ENCODE data around the gene RANBP1. TPM values are rescaled to one million over a fixed set of nuclear protein-coding genes. Genes with fewer than 3 reads are reported as not detected.
"Not testable (repeated sequence)": the region's sequence is repeated elsewhere in the genome, so short reads cannot be mapped to it uniquely, and the experiment has no call there.

RANBP1 gene
- total RNA-seq, 2 experiments from 2014 or later: 359 to 372 TPM

DNA sequence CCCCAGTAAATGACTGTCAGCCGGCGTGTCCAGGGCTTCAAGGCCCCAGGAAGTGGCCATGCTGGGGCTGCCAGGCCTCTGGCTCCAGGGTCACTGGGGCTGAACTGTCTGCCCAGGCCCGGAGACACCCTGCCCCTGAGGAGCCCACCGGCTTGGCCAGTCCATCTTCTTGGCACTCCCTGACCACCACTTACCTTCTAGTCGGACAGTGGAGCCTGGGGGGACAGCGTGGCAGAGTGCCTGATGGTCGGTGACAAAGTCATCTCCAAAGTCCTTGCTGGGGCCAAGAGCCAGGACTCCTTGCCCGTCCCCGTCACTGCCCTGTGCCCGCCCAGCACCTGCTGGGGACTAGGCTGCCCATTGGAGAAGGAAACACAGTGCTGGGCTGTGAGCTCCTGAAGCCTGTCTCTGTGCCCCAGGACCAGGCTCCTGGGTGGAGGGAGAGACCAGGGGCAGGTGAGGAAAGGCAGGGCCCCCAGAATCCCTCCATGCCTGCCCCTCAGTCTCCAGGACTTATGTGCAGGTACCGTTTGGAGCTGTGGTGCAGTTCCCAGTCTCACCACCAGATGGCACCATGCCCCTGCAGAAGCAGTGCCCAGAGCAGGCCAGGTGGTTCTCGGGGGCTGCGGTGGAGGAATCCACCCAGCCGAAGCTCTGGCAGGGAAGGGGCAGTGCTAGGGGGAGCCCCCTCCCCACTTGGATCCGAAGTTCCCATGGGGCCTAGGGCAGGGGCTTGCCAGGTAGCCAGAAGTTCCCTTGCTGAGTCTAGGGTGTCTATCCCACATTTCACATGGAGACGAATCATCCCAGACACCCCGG lies 40.9 kb downstream of the RANBP1 start:
- H3K36me3 Mint-ChIP-seq: no peaks in the 10 kb centered on the region
- intact Hi-C loops (cut with micrococcal nuclease): loop anchor here (1.0 kb wide), 1 partner anchor 128 kb away; no protein-coding TSS in a partner anchor
- DNase-seq: peak; percentile 90
- CTCF ChIA-PET: interaction anchor here (0.7 to 3.0 kb wide), 19 partner anchors 10 to 306 kb away, joined by 3 to 48 read pairs (median 4); partner anchors contain the start of gene DGCR6L
- no peak overlapping the region for H3K4me3 Mint-ChIP-seq
- H3K9me3 Mint-ChIP-seq: no peaks in the 10 kb centered on the region
- no peaks in the 10 kb centered on the region for H3K4me1 Mint-ChIP-seq (ENCODE audit: low read depth)
- peaks cover 3% of the 10 kb centered on the region for H3K27me3 Mint-ChIP-seq
- no peak overlapping the region for H3K27ac Mint-ChIP-seq
- POLR2A ChIA-PET: no interaction called here

DNA sequence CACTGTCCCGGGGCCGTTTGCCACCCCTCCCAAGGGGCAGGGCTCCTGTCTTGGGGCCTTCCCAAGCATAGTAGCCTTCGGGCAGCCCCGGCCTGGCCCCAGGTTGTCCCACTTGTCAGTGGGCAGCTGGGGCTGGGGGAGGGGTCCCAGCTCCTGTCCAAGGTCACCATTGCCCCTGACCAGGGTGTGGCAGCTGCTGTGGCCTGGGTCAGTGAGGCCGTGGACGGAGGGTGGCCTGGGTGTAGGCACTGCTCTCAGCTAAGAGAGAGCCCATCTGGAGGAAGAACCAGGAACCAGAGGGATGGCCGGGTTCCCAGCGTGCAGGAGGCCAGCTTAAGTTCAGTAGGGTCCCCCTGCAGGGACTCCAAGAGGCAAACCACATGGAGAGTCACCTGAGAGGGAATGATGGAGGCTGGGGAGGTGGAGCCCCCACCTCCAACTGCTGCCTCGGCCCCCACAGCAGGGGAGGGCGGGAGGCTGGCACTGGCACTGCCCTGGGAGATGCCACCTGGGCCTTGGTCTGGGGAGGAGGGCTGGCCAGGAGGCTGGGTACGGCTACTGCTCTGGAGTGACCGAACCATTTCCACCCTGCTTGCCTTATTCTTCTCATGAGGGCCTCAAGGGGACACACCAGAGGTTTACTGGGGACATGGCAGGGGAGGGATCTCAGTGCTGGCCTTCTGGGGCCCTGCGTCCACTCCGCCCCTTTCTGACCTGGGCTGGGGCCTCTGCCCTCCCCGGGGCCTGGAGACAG lies 41.7 kb downstream of the RANBP1 start:
- no peaks in the 10 kb centered on the region for H3K4me1 Mint-ChIP-seq (ENCODE audit: low read depth)
- CTCF ChIA-PET: interaction anchor here (0.8 to 3.0 kb wide), 18 partner anchors 9 to 305 kb away, joined by 3 to 48 read pairs (median 4); partner anchors contain the start of gene DGCR6L

DNA sequence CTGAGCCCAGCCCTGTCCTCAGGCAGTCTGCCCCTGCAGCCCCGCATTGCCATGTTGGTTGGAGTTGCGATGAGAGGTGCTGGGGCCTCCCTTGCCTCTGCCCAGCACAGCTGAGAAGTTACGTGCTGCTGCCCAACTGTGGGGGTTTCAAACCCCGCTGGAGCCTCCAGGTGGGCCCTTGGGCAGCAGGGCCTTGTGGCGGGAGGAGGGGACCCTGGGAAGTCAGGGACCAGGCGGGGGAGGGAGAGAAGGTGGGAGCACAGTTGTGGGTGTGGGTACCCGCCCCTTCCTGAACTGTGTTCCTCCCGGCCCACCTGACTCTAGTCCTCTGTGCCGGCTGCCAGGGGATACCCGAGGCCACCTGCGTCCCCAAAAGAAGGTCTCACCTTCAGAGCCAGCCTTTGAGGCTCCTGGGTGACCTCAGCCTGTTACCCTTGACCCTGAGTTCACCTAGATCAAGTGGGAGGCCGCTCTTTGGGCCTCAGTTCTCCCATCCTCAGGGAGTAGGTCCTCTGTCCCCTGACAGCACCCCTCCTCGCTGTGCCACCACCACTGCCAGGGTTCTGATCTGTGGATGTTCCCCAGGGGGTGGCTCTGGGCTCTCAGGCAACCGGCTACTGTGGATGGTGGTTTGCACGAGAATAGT lies 42.6 kb downstream of the RANBP1 start:
- H3K4me3 Mint-ChIP-seq: no peak overlapping the region
- ChIA-PET CTCF (interaction anchor here (2.4 kb wide), 1 partner anchor 126 kb away, joined by 8 read pairs; no protein-coding TSS in a partner anchor), POLR2A (no interaction called here)
- peaks cover 3% of the 10 kb centered on the region for H3K27me3 Mint-ChIP-seq
- intact Hi-C loops (cut with micrococcal nuclease): no loop called here
- H3K4me1 Mint-ChIP-seq (ENCODE audit: low read depth): no peaks in the 10 kb centered on the region
- no peak overlapping the region for H3K27ac Mint-ChIP-seq
- no peak for DNase-seq
- no peaks in the 10 kb centered on the region for H3K9me3 Mint-ChIP-seq
- H3K36me3 Mint-ChIP-seq: no peaks in the 10 kb centered on the region

More for the DNA sequence above, 41.7 kb downstream of the RANBP1 start:
- intact Hi-C loops (cut with micrococcal nuclease): loop anchor here (1.0 kb wide), 1 partner anchor 128 kb away; no protein-coding TSS in a partner anchor
- no peaks in the 10 kb centered on the region for H3K36me3 Mint-ChIP-seq
- no peak for DNase-seq
- POLR2A ChIA-PET: no interaction called here
- peaks cover 3% of the 10 kb centered on the region for H3K27me3 Mint-ChIP-seq
- H3K4me3 Mint-ChIP-seq: no peak overlapping the region
- no peaks in the 10 kb centered on the region for H3K9me3 Mint-ChIP-seq
- no peak overlapping the region for H3K27ac Mint-ChIP-seq

DNA sequence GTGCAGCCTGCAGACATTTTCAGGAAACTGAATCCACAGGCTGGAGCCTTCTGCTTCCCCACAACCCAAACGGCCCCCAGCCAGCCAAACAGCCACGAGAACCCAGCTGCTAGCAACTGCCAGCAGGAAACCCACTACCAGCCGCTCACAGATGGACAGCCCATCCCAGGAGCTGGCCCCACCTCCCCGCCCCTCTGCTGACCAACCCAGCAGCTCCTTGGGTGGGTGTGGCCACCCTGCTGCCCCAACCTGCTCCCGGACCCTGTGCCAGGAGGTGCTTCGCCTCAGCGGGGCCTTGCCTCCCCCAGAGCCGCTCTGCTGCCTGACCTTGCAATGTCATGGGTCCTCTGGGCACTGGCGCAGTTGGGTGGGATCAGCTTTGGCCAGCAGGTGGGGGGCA lies 43.2 kb downstream of the RANBP1 start:
- no peak for DNase-seq
- CTCF ChIA-PET: interaction anchor here (0.9 to 2.4 kb wide), 2 partner anchors 95 to 125 kb away, joined by 3 to 8 read pairs; no protein-coding TSS in a partner anchor
- intact Hi-C loops (cut with micrococcal nuclease): no loop called here
- H3K4me1 Mint-ChIP-seq (ENCODE audit: low read depth): no peaks in the 10 kb centered on the region
- no peaks in the 10 kb centered on the region for H3K36me3 Mint-ChIP-seq
- H3K9me3 Mint-ChIP-seq: no peaks in the 10 kb centered on the region
- peaks cover 3% of the 10 kb centered on the region for H3K27me3 Mint-ChIP-seq
- POLR2A ChIA-PET: no interaction called here
- H3K4me3 Mint-ChIP-seq: no peak overlapping the region
- H3K27ac Mint-ChIP-seq: no peak overlapping the region

DNA sequence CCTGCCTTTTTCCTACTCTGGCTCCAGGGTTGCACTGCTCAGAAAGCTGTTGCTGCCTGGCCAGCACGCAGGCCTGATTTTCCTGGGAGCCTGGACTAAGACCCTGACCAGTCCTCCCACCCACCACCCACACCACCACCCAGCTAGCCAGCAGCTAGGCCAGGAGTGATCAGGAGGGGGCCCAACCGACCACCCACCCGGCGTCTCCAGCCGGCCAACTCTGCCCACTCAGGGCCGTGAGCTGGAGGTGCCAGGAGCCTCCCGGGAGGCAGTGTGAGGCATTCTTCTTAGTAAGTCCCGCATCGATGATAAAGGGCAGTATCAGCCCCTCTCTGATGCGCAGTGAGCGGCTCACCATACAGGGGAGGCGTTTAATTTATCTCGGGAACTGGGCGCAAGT lies 43.6 kb downstream of the RANBP1 start:
- intact Hi-C loops (cut with micrococcal nuclease); H3K9me3 Mint-ChIP-seq; H3K4me1 Mint-ChIP-seq (ENCODE audit: low read depth); H3K27ac Mint-ChIP-seq; H3K36me3 Mint-ChIP-seq; H3K4me3 Mint-ChIP-seq; DNase-seq; H3K27me3 Mint-ChIP-seq; POLR2A ChIA-PET: not testable (repeated sequence)
- CTCF ChIA-PET: interaction anchor here (0.9 to 2.4 kb wide), 2 partner anchors 95 to 125 kb away, joined by 3 to 8 read pairs; no protein-coding TSS in a partner anchor

DNA sequence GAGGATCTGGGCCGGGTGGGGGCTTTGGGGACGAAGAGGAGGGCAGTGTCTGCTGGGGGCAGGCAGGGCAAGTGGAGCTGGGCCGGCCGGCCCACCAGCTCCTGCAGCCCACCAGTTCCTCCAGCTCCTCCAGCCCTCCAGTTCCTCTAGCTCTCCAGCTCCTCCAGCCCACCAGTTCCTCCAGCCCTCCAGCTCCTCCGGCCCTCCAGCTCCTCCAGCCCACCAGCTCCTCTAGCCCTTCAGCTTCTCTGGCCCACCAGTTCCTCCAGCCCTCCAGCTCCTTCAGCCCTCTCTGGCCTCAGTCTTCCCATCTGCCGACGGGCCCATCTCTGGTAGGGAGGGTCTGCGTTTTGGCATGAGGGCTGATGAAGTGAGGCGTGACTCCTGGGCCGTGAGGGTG lies 44.1 kb downstream of the RANBP1 start:
- no peak overlapping the region for H3K27ac Mint-ChIP-seq
- H3K36me3 Mint-ChIP-seq: no peaks in the 10 kb centered on the region
- DNase-seq: no peak
- ChIA-PET CTCF (interaction anchor here (0.9 to 2.4 kb wide), 2 partner anchors 94 to 124 kb away, joined by 3 to 8 read pairs; no protein-coding TSS in a partner anchor), POLR2A (no interaction called here)
- intact Hi-C loops (cut with micrococcal nuclease): no loop called here
- peaks cover 2% of the 10 kb centered on the region for H3K9me3 Mint-ChIP-seq
- H3K27me3 Mint-ChIP-seq: peaks cover 3% of the 10 kb centered on the region
- no peaks in the 10 kb centered on the region for H3K4me1 Mint-ChIP-seq (ENCODE audit: low read depth)
- H3K4me3 Mint-ChIP-seq: no peak overlapping the region

DNA sequence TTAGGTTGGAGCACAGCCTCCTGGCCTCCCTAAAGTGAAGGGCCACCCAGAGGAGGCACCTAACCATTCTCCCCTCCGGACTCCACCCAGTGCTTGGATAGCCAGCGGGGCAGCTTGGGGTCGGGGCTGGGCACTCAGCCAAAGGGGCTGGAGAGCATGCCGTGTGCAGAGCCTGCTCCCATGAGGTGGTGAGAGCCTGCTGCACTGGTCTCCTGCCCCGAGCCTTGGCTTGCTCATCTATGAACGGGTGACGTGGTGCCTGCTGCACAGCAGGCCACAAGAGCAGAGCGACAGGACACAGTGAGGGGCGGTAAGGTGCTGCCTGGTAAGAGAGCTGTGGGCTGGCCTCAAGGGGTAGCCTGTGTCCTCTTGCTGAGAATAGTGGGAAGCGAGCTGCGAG lies 49.0 kb downstream of the RANBP1 start:
- intact Hi-C loops (cut with micrococcal nuclease): no loop called here
- Mint-ChIP-seq H3K4me3 (no peak overlapping the region), H3K36me3 (no peaks in the 10 kb centered on the region), H3K9me3 (peaks cover 2% of the 10 kb centered on the region), H3K4me1 (ENCODE audit: low read depth) (no peaks in the 10 kb centered on the region), H3K27ac (no peak overlapping the region), H3K27me3 (no peaks in the 10 kb centered on the region)
- ChIA-PET CTCF (no interaction called here), POLR2A (no interaction called here)
- no peak for DNase-seq

DNA sequence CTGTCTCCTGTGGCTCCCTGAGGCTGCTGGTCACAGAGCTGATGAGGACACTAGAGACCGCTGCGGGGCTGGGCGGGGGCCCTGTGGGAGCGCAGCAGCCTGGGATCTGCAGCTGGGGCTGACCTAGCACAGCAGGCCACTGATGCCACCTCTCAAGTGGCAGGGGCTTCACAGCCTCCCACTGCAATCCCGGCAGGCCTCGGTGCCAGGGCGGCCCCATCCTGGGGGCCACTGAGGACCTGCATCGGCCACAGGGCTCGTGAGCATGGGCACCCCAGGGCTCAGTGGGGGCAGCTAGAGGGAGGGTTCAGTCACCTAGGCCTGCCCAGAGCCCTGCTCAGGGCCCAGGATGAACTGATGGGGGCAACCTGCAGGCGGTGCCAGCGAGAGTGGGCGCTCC lies 49.5 kb downstream of the RANBP1 start:
- Mint-ChIP-seq H3K27ac (no peak overlapping the region), H3K4me1 (ENCODE audit: low read depth) (no peaks in the 10 kb centered on the region), H3K36me3 (no peaks in the 10 kb centered on the region), H3K4me3 (no peak overlapping the region), H3K9me3 (peaks cover 2% of the 10 kb centered on the region), H3K27me3 (no peaks in the 10 kb centered on the region)
- POLR2A ChIA-PET: no interaction called here
- DNase-seq: no peak
- CTCF ChIA-PET: no interaction called here
- intact Hi-C loops (cut with micrococcal nuclease): no loop called here

DNA sequence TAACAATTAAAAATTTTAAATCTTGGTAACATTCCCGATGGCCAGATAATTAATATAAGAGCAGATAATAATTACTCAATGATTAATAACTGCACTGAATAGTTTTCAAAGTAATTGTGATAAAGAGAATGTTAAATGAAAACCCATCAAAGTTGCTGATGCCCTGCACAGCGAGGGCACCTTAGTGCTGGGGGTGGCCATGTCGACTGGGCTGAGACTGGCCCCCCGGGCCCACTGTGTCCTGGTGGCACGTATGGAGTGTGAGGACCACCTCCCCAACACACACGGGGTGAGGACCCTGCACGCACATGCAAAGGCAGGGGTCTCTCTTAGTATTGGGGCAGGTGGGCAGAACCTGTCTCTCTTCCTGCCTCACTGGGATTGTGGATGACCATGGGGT lies 50.0 kb downstream of the RANBP1 start:
- Mint-ChIP-seq H3K4me3 (no peak overlapping the region), H3K9me3 (peaks cover 2% of the 10 kb centered on the region), H3K27ac (no peak overlapping the region), H3K36me3 (no peaks in the 10 kb centered on the region), H3K27me3 (no peaks in the 10 kb centered on the region), H3K4me1 (ENCODE audit: low read depth) (no peaks in the 10 kb centered on the region)
- ChIA-PET POLR2A (no interaction called here), CTCF (interaction anchor here (1.0 kb wide), 1 partner anchor 9 kb away, joined by 3 read pairs; no protein-coding TSS in a partner anchor)
- DNase-seq: no peak
- intact Hi-C loops (cut with micrococcal nuclease): no loop called here

DNA sequence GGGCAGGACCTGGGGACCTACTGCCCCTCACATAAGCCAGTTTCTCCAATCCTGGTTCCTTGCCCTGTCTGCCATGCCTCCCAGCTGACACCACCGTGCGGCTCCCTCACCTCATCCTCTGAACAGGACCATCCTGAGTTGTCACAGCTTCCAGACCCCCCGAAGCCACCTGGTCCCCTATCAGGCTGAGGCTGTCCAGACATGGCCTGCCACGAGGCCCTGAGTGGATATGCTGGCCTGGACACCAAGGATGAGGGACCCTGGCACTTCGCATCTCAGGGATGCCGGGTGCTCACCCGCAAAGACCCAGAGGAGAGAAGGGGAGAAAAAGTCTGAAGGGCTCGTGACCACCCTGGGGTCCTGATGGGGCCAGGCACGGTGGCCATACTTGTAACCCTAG lies 50.8 kb downstream of the RANBP1 start:
- CTCF ChIA-PET: interaction anchor here (1.0 kb wide), 1 partner anchor 10 kb away, joined by 3 read pairs; no protein-coding TSS in a partner anchor
- Mint-ChIP-seq H3K4me3 (no peak overlapping the region), H3K9me3 (peaks cover 2% of the 10 kb centered on the region), H3K27me3 (no peaks in the 10 kb centered on the region), H3K36me3 (no peaks in the 10 kb centered on the region), H3K27ac (no peak overlapping the region), H3K4me1 (ENCODE audit: low read depth) (no peaks in the 10 kb centered on the region)
- no peak for DNase-seq
- POLR2A ChIA-PET: no interaction called here
- intact Hi-C loops (cut with micrococcal nuclease): no loop called here

DNA sequence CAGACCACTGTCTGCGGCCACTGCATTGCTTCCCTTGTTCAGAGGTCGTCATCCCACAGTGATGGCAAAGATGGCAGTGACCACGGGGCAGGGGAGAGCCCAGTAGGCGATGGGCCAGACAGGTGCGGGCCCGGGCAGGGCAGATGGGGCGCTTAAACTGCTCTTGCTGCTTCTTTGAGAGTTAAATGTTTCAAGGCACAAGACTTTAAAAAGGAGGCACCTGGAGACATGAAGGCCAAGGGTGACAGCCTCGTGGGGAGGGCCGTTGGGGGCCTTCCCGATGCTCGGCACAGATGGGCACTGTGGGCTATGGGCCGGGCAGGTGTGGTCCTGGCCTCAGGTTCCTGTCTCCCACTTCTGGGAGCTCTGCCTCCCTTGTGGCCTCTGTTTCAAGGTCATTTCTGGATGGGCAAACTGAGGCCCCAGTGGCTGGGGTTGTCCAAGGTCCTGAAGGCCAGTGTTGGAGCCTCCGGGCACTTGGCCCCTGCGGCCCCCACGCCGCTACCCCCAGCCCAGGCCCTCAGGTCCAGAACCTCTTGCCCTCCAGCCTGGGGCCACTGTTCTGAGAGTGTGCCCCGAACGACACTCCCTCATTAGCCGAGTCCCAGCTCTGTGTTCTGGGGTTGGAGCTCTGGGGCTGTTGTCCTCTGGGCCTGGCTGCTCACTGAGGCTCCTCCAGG lies 51.9 kb downstream of the RANBP1 start:
- peaks cover 2% of the 10 kb centered on the region for H3K9me3 Mint-ChIP-seq
- intact Hi-C loops (cut with micrococcal nuclease): no loop called here
- DNase-seq: no peak
- no peaks in the 10 kb centered on the region for H3K27me3 Mint-ChIP-seq
- ChIA-PET POLR2A (no interaction called here), CTCF (no interaction called here)
- H3K36me3 Mint-ChIP-seq: no peaks in the 10 kb centered on the region
- no peaks in the 10 kb centered on the region for H3K4me1 Mint-ChIP-seq (ENCODE audit: low read depth)
- H3K4me3 Mint-ChIP-seq: no peak overlapping the region
- no peak overlapping the region for H3K27ac Mint-ChIP-seq
